ENCODE results near the gene SEC16A.

SEC16A gene

DNA sequence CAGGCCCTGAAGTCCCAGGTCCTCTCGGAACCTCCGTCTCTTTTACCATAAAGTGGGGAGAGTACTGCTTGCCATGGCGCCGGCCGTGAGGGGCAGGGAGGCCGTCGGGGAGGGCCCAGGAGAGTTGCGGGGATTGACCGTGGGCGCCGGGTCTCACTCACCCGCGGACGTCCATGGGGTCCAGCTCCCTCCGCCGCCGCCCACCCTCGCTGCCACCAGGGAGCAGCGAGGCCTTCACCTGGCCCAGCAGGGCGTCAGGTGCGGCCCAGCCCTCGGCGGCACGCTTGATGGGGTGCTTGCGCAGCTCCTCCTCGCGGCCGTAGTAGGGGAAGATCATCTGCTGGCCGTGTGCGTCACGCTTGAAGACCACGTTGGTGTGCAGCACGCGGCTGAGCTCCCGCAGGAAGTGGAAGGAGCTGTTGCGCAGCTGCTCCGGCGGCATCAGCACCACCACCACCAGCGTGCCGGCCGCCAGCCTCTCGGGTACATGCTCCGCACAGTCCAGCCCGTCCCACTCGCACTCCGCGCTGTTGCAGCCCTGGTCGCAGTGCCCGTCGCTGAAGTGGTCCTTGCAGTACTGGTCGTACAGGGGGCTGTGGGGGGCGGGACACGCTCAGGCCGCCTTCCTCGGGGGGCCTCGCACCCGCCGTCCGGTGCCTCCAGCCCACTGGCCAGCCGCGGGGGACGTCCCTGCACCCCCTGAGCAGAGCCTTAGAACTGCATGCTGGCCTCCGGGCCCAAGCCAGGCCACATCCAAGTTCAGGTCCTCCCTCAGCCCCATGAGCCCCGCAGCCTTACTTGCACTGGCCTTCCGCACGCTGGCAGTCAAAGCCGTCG is 21.9 kb upstream of the SEC16A start:
- DNase-seq = no peak

DNA sequence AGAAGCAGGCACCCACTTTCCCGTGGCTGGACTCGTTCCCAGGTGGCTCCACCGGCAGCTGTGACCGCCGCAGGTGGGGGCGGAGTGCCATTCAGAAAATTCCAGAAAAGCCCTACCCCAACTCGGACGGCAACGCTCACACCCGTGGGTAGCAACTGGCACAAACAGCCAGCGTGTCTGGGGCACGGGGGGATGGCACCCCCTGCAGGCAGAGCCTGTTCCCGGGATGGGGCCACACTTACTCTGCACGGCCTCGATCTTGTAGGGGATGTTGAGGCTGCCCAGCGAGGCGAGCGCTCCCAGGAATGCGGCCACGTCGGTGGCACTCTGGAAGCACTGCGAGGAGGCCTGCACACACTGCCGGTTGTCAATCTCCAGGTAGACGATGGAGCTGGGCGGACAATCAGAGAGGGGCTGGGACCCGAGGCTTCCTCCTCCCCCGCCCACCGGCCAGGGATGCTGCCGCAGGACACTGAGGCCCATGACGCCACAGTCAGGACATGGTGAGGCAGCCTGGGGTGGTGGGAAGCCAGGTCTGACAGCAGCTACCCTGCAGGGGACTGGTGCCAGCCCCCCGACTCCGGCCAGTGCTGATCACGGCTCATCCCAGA is 20.2 kb upstream of the SEC16A start:
- no peak for DNase-seq

DNA sequence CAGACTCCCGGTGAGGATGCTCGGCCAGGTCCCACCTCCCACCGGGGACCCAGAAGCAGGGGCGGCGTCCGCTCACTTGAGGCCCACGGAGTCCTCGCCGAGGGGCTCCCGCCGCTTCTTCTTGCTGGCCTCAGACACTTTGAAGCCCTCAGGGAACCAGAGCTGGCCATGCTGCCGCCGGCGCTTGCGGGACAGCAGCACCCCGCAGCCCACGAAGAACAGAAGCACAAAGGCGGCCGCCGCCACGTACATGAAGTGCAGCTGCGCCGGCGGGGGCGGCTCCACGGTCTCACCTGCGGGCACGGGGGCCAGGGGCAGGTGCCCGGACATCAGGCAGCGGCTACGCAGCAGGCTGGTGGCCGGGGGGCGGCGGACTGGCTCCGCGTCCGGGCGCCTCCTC is 19.4 kb upstream of the SEC16A start:
- no peak for DNase-seq

DNA sequence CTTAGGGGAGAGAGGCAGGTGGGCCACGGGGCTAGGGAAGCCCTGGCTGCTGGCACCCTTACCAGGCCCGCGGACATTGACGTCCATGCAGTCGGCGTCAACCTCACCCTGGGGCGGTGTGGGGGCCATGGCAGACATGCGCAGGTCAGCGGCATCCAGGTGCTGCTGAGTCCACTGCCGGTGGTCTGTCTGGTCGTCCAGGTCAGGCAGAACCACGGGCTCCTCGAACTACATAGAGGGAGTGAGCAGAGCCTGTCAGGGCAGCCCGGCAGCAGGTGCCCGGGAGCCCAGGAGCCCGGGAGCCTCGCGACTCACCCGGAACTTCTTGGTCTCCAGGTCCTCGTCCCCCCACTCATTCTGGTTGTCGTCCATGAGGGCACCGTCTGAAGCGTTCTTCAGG is 18.8 kb upstream of the SEC16A start:
- no peak for DNase-seq

DNA sequence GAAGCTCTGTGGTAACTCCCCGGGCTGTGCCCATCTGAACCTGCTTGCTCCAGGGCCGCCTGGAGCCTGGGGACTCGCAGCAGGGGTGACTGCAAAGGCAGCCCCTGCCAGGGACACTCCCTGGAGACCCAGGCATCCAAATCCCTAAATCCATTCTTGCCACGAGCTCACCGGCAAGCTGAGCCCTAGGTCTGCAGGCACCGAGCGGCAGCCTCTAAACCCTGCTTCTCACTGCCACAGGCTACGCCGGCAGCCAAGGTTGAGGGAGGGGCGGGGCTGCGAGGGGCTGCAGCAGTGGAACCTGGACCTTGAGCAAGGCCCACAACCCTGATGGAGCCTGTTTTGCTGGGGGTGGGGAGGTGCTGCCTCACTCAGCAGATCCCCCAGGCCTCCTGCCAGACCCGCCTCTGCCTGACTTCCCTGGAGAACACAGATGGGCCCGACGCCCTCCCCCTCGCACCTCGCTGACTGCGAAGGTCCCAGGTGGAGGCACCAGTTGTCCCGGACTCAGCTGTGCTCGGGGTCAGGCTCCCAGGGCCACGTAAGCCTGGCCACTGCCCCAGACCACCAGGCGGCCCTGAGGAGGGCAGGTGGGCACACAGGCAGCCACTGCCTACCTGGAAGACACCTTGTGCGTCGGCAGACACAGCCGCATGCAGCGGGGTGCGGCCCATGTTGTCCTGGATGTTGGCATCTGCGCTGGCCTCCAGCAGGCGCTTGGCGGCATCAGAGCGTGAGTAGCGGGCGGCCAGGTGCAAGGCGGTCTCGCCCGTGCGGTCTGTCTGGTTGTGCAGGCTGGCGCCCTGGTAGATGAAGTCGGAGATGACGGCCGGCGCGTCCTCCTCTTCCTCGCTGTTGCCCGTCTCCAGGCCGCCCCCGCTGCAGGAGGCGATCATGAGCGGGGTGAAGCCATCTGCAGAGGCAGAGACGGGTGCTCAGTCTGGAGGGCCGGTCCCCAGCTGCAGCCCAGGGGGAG is 17.4 kb upstream of the SEC16A start:
- peak; percentile 53 for DNase-seq

DNA sequence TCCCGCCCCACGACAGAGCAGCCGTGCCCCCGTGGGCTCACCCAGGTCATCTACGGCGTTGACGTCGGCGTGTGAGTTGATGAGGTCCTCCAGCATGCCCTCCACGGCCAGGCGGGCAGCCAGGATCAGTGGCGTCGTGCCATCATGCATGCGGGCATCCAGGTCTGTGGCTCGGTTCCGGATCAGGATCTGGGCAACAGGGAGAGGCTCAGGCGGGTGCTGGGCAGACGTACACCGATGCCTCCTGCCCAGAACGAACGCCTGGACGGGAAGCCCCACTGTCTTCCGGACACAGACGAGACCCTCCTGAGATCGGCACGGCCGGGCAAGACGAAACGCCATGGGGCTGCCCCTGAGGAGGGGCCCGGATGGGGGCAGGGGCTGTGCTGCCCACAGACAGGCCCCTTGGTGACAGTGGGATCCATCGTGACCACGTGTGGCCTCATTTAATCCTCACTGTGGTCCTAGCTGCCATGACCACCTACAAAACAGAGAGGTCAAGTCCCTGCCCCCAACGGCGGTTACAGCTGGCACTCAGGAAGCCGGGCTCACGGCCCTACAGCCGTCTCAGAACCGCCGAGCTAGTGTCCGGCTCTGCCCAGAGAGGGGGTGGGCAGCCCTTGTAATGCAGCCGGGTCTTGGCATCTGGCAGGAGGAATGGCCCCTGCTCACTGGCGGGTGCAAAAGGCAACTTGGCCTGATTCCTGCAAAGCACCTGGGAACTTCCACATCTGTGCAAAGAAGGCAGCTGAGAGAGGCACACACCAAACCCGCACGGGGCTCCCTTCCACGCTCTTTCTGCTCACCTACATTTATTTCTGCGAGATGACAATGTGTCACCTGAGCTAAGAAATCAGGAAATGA is 16.5 kb upstream of the SEC16A start:
- DNase-seq = no peak

DNA sequence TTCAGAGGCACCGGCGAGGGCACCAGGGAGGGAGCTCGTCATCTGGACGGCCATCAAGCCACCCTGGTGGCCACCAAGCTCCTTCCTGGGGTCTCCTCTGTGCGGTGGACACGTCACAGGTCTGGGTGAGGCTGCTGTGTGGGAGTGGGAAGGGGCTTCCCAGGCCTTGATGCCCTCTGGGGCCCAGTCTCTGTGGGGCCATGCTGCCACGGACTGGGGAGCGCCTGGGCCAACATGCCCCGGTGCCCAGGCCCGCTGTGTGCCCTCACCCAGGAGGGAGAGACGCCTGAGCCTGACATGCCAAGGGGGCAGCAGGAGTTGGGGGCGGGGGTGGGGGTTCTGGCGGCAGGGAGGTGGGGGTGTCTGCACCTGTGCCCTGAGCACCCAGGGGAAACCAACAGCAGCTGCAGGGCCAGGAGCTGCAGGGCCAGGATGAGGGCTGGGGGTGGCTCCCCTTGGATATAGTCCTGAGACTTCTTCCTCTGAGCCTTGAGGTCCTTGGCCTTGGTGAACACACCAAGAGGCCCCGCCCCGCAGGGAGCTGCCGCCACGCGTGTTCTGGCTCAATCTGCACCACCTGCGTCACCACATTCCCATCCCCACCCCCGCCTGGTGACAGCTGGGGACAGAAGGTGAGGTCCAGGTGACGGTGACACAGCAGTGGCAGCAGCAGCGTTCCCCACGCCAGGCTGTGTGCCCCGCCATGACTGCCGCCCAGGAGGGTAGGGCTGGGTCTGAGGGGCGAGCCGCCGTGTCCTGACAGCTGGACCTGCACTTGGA is 15.3 kb upstream of the SEC16A start:
- DNase-seq = peak; percentile 15

DNA sequence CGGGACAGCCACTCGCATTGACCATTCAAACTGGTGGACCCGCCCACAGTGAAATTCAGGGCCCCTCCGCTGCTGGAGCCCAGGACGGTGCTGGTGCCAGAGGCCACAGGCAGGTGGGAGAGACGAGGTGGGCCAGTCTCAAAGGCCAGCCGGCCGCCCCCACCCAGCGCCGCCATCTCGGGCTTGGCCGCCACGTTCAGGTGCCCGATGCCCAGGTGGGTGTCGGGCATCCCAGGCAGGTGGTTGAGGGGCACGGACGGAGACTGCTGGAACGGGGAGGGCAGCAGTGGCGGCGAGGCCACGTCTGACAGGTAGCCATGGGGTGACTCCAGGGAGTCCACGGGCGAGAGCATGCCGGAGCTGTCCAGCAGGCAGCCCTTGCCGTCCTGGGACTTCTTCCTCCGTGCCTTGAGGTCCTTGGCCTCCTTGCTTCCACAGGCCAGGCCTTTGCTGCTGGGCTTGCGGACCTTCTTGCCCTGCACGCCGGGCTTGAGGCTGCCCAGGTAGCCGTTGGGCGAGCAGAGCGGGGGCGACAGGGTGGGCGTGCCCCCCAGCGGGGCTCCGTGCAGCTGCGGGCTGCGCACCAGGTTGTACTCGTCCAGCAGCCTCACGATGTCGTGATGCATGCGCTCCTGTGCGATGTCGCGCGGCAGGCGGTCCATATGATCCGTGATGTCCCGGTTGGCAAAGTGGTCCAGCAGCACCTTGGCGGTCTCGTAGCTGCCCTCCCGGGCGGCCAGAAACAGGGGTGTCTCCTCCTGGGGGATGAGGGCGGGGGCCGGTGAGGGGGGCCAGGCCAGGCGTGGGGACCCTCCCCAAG is 14.2 kb upstream of the SEC16A start:
- no peak for DNase-seq

DNA sequence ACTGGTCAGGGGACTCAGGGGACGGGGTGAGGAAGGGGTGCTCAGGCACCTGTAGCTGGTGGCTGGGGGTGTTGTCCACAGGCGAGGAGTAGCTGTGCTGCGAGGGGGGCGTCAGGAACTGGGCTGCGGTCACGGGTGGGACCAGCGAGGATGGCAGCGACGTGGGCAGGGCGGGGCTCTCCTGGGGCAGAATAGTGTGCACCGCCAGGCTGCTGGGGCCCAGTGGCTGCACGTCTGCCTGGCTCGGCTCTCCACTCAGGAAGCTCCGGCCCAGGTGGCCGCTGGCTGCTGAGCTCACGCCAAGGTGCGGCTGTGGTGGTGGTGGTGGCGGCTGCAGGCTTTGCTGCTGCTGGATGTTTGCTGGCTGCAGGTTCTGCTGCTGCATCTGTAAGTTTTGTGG is 13.3 kb upstream of the SEC16A start:
- no peak for DNase-seq

DNA sequence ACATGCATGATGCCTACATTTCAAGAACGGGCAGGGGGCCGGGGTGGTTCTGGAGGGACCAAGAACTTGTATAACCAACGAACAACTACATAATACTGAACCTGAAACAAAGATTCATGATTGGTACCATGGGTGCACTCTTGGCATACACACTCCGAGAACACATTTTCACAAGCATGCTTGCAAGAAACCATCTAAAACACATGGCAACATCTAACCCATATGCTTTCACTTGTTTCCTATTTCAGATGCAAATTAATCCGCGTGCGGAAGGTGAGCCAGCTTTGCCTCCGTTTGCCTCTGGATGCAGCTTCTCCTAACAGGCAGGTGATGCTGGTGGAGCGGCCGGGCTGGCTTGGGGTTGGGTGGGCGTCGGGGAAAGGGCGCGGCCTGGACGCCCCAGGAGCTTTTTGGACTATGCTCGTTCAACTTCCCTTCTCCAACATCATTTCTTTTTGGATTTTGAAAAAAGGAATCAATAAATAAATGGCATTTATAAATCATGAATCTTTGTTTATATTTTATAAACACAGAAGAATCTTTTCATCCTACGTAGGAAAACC is 12.5 kb upstream of the SEC16A start:
- DNase-seq = no peak

DNA sequence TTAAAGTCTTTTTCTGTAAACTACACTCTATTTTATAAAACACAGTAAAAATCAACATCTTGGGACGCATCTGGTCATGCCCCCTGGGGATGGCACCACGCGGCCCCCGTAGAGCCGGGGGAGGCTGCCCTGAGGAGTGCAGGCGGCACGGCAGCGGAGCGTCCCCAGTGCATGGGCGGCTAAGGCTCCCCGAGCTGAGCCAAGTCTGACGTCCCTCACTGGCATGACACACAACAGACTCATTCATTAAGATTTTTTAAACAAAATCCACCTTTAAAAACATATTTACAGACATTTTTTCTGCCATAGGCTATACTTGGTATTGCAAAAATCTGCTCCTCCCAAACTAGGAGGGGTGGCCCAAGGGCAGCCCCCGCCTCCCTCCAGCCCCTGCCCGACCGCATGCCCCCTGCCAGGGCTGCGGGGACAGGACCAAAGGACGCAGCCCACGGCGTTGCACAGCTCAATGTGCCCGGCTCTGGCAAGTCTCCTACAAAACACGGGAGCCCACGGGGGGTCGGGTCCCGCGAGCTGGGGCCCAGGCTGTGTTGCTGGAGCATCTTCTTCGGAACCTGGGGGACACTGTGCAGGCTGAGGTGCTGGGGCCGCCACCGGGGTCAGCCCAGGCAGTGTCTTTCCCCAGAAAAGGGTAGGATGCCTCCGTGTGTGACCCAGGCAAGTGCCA is 11.8 kb upstream of the SEC16A start:
- DNase-seq = no peak

DNA sequence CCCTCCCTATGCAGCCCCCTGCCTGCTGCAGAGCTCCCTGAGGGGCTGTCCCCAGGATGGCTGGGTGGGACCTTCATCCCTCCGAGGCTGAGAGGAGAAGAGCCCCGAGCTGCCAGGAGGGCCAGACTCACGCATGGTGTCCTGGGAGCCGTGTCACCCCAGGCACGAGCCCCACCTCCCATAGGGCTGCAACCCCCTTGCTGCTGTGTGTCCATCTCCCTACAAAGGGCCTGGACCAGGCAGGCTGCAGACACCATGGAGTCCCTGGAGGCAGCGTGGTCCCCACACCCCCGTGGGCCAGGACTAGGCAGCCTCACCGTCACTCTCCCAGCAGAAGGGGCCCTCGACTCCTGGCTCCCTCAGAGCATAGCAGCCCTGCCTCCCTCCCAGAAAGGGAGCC is 11.2 kb upstream of the SEC16A start:
- DNase-seq = no peak

DNA sequence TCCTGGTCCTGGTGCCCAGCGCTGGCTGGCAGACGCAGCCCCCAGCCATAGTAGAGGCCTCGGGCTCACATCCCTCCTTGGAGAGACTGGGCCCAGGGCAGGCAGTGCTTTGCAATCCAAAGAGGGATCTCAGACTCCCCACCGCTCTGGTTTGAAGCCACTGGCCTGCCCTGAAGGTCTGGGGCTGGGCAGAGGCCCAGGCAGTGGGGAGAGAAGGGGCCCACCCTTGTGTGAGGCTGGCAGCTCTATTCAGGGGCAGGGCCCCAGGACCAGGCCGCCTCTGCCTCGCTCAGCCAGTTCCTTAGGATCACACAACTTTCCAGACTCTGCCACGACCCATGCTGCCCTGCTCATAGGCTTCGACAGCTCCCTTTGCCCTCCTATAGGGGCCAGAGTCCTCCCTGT is 10.7 kb upstream of the SEC16A start:
- no peak for DNase-seq

DNA sequence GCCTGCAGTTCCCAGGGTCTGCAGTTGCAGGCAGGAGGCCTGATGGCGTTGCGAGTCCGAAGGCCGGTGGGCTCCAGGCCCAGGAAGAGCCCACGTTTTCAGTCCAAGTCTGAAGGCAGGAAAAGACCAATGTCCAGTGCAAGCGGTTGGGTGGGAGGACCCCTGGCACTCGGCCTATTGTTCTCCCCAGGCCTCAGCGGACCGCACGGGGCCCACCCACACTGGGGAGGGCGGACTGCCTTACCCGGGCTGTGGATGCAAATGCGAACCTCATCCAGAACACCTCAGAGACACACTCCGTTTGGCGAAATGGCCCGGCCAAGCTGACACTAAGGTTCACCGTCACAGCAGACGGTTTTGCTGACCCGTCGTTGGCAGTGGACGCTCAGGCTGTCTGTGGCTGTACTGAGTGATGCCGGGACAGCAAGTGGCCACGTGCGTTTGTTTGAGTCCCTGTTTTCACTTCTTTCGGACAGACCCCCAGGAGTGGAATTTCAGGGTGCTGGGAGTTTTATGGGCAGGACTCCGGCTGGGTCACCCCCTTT is 10.2 kb upstream of the SEC16A start:
- no peak for DNase-seq

DNA sequence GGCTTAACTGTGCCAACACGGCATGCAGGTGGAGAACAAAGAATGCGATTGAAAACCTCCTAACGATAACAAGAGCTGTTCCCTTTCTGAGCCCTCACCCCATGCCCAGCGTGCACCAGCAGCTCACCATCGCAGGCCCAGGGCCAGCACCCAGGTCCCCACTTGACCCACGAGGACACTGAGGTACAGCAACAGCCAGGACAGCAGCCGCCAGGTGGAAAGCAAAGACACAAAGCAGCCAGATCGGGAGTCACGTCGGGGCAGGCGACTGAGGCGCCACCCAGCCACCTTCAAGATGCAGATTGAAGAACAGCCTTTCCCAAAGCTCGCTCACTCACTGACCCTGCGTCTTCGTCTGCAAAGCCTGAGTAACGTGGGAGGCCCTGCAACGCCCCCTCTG is 6.9 kb upstream of the SEC16A start:
- DNase-seq = no peak

DNA sequence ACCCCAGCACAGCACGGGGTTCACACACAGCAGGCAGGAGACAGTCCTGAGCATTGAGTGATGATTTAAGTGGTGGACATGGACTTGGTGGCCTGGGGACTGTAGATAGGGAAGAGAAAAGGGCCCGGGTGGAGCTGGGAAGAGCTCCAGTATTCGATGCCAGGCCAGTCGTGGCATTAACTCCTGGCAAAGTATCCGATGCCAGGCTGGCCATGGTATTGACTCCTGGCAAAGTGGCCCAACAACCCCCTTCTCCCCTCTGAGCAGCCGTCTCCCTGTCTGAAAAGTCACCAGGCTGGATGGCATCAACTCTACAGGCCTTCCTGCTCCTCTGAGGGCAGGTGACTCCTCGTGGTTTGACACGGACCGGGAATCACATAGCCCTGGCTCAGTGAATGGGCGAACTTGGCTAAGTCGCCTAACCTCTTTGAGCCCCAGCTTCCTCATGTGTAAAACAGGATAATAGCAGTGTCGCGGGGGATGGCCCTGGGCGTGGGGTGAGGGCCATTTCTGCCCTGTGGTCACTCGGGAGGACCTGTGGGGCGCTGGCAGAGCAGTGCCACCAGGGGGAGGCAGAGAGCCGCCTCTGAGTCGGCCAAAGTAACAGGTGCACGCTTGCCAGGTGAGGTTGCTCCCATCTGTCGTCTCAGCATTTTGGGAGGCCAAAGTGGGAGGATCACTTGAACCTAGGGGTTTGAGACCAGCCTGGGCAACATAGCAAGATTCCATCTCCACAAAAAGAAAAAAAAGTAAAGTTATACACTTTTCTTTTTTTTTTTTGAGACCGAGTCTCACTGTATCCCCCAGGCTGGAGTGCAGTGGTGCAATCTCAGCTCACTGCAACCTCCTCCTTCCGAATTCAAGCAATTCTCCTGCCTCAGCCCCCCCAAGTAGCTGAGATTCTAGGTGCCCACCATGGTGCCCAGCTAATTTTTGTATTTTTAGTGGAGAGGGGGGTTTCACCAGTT is 5.7 kb upstream of the SEC16A start:
- peak; percentile 79 for DNase-seq

DNA sequence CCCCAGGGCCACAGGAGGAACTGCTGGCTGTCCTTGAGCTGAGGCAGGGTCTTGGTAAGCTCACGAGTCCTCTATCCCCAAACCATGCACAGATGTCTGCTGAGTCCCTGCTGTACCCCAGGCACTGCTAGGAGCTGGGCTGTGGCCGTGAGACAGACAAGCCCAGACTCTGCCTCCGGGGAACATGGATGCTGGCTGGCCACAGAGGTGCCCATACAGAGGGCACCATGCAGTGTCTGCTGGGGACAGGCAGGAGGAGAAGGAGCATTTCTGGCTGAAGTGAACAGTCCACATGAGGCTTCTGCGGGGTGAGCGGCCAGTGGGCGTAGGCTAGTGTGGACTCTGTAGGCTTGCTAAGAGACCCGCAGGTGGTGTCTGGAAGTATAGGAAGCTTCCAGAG is 4.8 kb upstream of the SEC16A start:
- DNase-seq = no peak

All from NCI-H2171 (cell line).